Lung (tissue), 12 donors: ENCODE measurements around the gene EML2. TPM values are rescaled to one million over a fixed set of nuclear protein-coding genes. Genes with fewer than 3 reads are reported as not detected.

Experiments used
- ATAC-seq: fragments of 200-7000 bp; cut with Tn5 transposase; one replicate; pipeline ENCODE4 v1.9.1; 2020; ENCODE audit warnings: moderate number of reproducible peaks; ENCODE audit not compliant: insufficient read depth, low FRiP score
- DNase-seq, 3 donors: peaks; one replicate each; pipeline ENCODE4 v3.0.0-alpha.2; 2013 to 2017
- H3K27ac ChIP-seq, 2 donors: one replicate each; pipeline ENCODE4 v1.5.1; 2013; ENCODE audit warnings: mild to moderate bottlenecking in 2 of 2, moderate library complexity in 2 of 2, control low read depth in 1 of 2, inconsistent platforms in 1 of 2, low read depth in 1 of 2, low read length in 1 of 2
- H3K27me3 ChIP-seq, 3 donors: one replicate each; pipeline ENCODE4 v1.5.1; 2013; ENCODE audit warnings: low read length in 2 of 3; ENCODE audit not compliant: control insufficient read depth in 3 of 3, insufficient read depth in 3 of 3
- H3K36me3 ChIP-seq, 4 donors: one replicate each; pipeline ENCODE4 v1.5.1; 2013; ENCODE audit warnings: low read length in 4 of 4, mild to moderate bottlenecking in 1 of 4, moderate library complexity in 1 of 4; ENCODE audit not compliant: control insufficient read depth in 4 of 4, insufficient read depth in 4 of 4
- H3K4me1 ChIP-seq, 5 donors: one replicate each; pipeline ENCODE4 v1.5.1; 2013; ENCODE audit warnings: low read length in 5 of 5, mild to moderate bottlenecking in 2 of 5, moderate library complexity in 1 of 5; ENCODE audit not compliant: control insufficient read depth in 5 of 5, insufficient read depth in 5 of 5
- H3K4me3 ChIP-seq: one replicate; pipeline ENCODE4 v1.5.1; 2013; ENCODE audit warnings: mild to moderate bottlenecking, control low read depth, moderate library complexity
- H3K9ac ChIP-seq, 2 donors: one replicate each; pipeline ENCODE4 v1.5.1; 2013; ENCODE audit warnings: low read length in 2 of 2, control low read depth in 1 of 2; ENCODE audit not compliant: insufficient read depth in 1 of 2
- H3K9me3 ChIP-seq, 4 donors: one replicate each; pipeline ENCODE4 v1.5.1; 2013; ENCODE audit warnings: low read length in 3 of 4, mild to moderate bottlenecking in 1 of 4, moderate library complexity in 1 of 4; ENCODE audit not compliant: control insufficient read depth in 4 of 4, insufficient read depth in 3 of 4
- CTCF ChIP-seq: IDR thresholded peaks from 2 replicates; pipeline ENCODE4 v1.5.1; 2012; ENCODE audit warnings: mild to moderate bottlenecking; ENCODE audit errors: control extremely low read depth, extremely low read depth
- WGBS, 2 donors: extraction: QIAGEN DNeasy Blood & Tissue Kit; methylation state at CpG; one replicate each; pipeline ENCODE4 v1.1.7; 2013; 5-methylcytosine and 5-hydroxymethylcytosine counted together
- polyA plus RNA-seq, 2 donors: library from polyadenylated mRNA; stranded (reverse); fragments of 200-250 nt; gene quantifications; one replicate each; pipeline ENCODE4 v1.2.1, GENCODE V29; 2013
- total RNA-seq, 2 donors: library from RNA; depleted of rRNA in 1 of 2; stranded (reverse); fragments of >200 nt in 1 of 2; gene quantifications; one replicate each; pipeline ENCODE4 v1.2.1, GENCODE V29; 2014 to 2021
- donor health status: control.
- donor health status: control.
- donor health status: Bipolar disorder and iron deficiency.
- donor health status: healthy.
- donor health status: DM: yes; HTN: yes; CAD: no.

Gene EML2
- total and polyA plus RNA-seq, 4 donors: 31.9 to 74.5 (median 40.1) TPM

GRCh38 chr19:45677351-45678230 is 38.4 kb upstream of the EML2 start:
- Histone ChIP-seq H3K9ac (no peak overlapping the region), H3K27ac (peak overlapping the region in 1 of 2 donors; percentile 71), H3K27me3 (peaks cover 0 to 16% (median 14%) of the 10 kb centered on the region in 3 donors), H3K4me3 (no peak overlapping the region), H3K36me3 (no peaks in the 10 kb centered on the region), H3K9me3 (peaks cover 0 to 2% (median 0%) of the 10 kb centered on the region in 4 donors), H3K4me1 (peaks cover 0 to 9% (median 0%) of the 10 kb centered on the region in 5 donors)
- WGBS, 2 donors: 2 to 4% methylated on average over 44 to 49 of the region's 49 CpGs
- peak; percentile 75 to 88 (median 86) for DNase-seq
- TF ChIP-seq CTCF: no peak
- peak; percentile 76 for ATAC-seq

GRCh38 chr19:45676851-45677263 is 37.7 kb upstream of the EML2 start:
- Histone ChIP-seq H3K9ac (no peak overlapping the region), H3K9me3 (peaks cover 0 to 2% (median 0%) of the 10 kb centered on the region in 4 donors), H3K4me3 (peak overlapping the region; percentile 19), H3K27me3 (peaks cover 0 to 16% (median 14%) of the 10 kb centered on the region in 3 donors), H3K36me3 (no peaks in the 10 kb centered on the region), H3K4me1 (peaks cover 0 to 8% (median 0%) of the 10 kb centered on the region in 5 donors), H3K27ac (peak overlapping the region in 1 of 2 donors; percentile 41)
- 5% methylated on average over 25 to 28 of the region's 28 CpGs for WGBS, 2 donors
- DNase-seq (peak in 2 of 3 donors; percentile 13 to 32), ATAC-seq (no peak)
- TF ChIP-seq CTCF: no peak

DNA sequence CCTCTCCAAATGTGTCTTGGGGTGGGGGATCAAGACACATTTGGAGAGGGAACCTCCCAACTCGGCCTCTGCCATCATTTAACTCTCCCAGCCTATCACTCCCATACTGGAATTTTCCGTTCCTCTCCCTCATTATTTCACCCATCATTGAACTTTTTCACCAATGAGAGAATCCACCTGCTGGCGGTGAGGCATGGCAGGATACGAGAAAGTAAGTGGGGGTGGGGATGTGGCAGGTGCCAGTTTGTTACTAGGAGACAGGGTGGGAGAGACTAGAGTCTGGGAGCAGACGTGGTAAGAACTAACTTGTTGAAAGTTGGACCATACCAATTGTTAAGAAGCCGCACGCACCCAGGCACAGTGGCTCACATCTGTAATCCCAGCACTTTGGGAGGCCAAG is 35.7 kb upstream of the EML2 start:
- H3K27ac ChIP-seq: no peak overlapping the region
- H3K36me3 ChIP-seq: no peaks in the 10 kb centered on the region
- ATAC-seq (no peak), DNase-seq (no peak)
- no peak overlapping the region for H3K4me3 ChIP-seq
- no peak overlapping the region for H3K9ac ChIP-seq
- no peak for TF ChIP-seq CTCF
- H3K9me3 ChIP-seq: peaks cover 0 to 2% (median 0%) of the 10 kb centered on the region in 4 donors
- peaks cover 0 to 12% (median 0%) of the 10 kb centered on the region in 5 donors for H3K4me1 ChIP-seq
- H3K27me3 ChIP-seq: peaks cover 3 to 27% (median 23%) of the 10 kb centered on the region in 3 donors
- WGBS, 2 donors: 73 to 79% methylated on average over 7 of the region's 7 CpGs
